Smooth muscle cell (in vitro differentiated cells): ENCODE measurements around the gene INSL4. TPM values are rescaled to one million over a fixed set of nuclear protein-coding genes. Genes with fewer than 3 reads are reported as not detected.

Experiments used
- DNase-seq: peaks from one replicate; lab custom pipeline; 2025; ENCODE audit not compliant: unreplicated experiment; lab: John Stamatoyannopoulos, UW
- H2AFZ ChIP-seq: fragments of 200-600 bp; sonication (generic); 2 replicates; pipeline ENCODE4 v1.6.0; 2016; ENCODE audit warnings: antibody characterized with exemption, low read depth, mild to moderate bottlenecking
- H3F3A ChIP-seq: fragments of 200-600 bp; sonication (generic); 2 replicates; pipeline ENCODE4 v1.6.0; 2017; ENCODE audit warnings: antibody characterized with exemption, low read depth
- H3K27ac ChIP-seq: fragments of 200-600 bp; sonication (generic); 2 replicates; pipeline ENCODE4 v1.5.1; 2016; ENCODE audit warnings: low read depth, mild to moderate bottlenecking
- H3K27me3 ChIP-seq: fragments of 200-600 bp; sonication (generic); 2 replicates; pipeline ENCODE4 v1.6.1; 2016; ENCODE audit warnings: low read depth, mild to moderate bottlenecking
- H3K36me3 ChIP-seq: fragments of 200-600 bp; sonication (generic); 2 replicates; pipeline ENCODE4 v1.5.1; 2016; ENCODE audit warnings: low read depth
- H3K4me1 ChIP-seq: fragments of 200-600 bp; sonication (generic); 2 replicates; pipeline ENCODE4 v1.5.1; 2016; ENCODE audit warnings: low read depth
- H3K4me2 ChIP-seq: fragments of 200-600 bp; sonication (generic); 2 replicates; pipeline ENCODE4 v1.6.0; 2016; ENCODE audit warnings: mild to moderate bottlenecking
- H3K4me3 ChIP-seq: fragments of 200-600 bp; sonication (generic); 2 replicates; pipeline ENCODE4 v1.5.1; 2016; ENCODE audit warnings: mild to moderate bottlenecking
- H3K79me2 ChIP-seq: fragments of 200-600 bp; sonication (generic); 2 replicates; pipeline ENCODE4 v1.6.0; 2016; ENCODE audit warnings: low read depth, mild to moderate bottlenecking
- H3K9ac ChIP-seq: fragments of 200-600 bp; sonication (generic); 2 replicates; pipeline ENCODE4 v1.6.0; 2016; ENCODE audit warnings: low read depth
- H3K9me3 ChIP-seq: fragments of 200-600 bp; sonication (generic); replicated peaks from 2 replicates; pipeline ENCODE4 v1.5.1; 2016; ENCODE audit warnings: low read depth
- H4K20me1 ChIP-seq: fragments of 200-600 bp; sonication (generic); 2 replicates; pipeline ENCODE4 v1.6.0; 2016; ENCODE audit warnings: low read depth
- CTCF ChIP-seq: fragments of 200-600 bp; sonication (generic); IDR thresholded peaks from 2 replicates; pipeline ENCODE4 v1.5.1; 2017; ENCODE audit warnings: borderline replicate concordance, mild to moderate bottlenecking, antibody characterized with exemption; ENCODE audit not compliant: insufficient read depth, poor library complexity, severe bottlenecking
- WGBS: methylation state at CpG from one replicate; pipeline ENCODE4 v1.1.7; 2016; ENCODE audit warnings: low lambda C conversion rate; 5-methylcytosine and 5-hydroxymethylcytosine counted together
- polyA plus RNA-seq: library from polyadenylated mRNA; unstranded; fragments of >200 nt; fragmentation: Nextera tagmentation; extraction: Ambion mirVana; gene quantifications from 2 replicates; pipeline ENCODE4 v1.2.1, GENCODE V29; 2016
- total RNA-seq: library from RNA; depleted of rRNA; stranded (reverse); fragments of >200 nt; gene quantifications from 2 replicates; pipeline ENCODE4 v1.2.3, GENCODE V29; 2014

Gene INSL4
- 0.18 TPM in 1 of 2 replicates, not detected in the other for total RNA-seq
- polyA plus RNA-seq = 0.21 TPM in 1 of 2 replicates, not detected in the other

- H3K4me3 ChIP-seq = no peak within 1 kb of the TSS
- no peaks in the 10 kb centered on the region for H3K9me3 ChIP-seq
- no peak for TF ChIP-seq CTCF
- no peaks in the 10 kb centered on the region for H3F3A ChIP-seq
- H4K20me1 ChIP-seq = no peaks in the 10 kb centered on the region
- H3K79me2 ChIP-seq = no peaks in the 10 kb centered on the region
- 79% methylated on average over 2 of the region's 2 CpGs for WGBS
- no peak within 1 kb of the TSS for H3K9ac ChIP-seq
- no peak within 1 kb of the TSS for H3K4me2 ChIP-seq
- no peaks in the 10 kb centered on the region for H3K4me1 ChIP-seq
- DNase-seq = no peak
- no peaks in the 10 kb centered on the region for H3K27me3 ChIP-seq
- no peaks in the 10 kb centered on the region for H3K36me3 ChIP-seq
- H2AFZ ChIP-seq = no peak within 1 kb of the TSS
- H3K27ac ChIP-seq = no peak within 1 kb of the TSS
Measured at GRCh38 chr9:5231212-5231611, at the start of gene INSL4. Gene INSL4, plus strand, starts transcription at chr9:5231419. Its CDS starts 105 bp downstream, at chr9:5231524.

- Histone ChIP-seq H3K79me2 (no peaks in the 10 kb centered on the region), H2AFZ (no peak overlapping the region), H3K4me2 (no peak overlapping the region), H3K9me3 (no peaks in the 10 kb centered on the region), H3K27ac (no peak overlapping the region), H3K4me3 (no peak overlapping the region), H4K20me1 (no peaks in the 10 kb centered on the region), H3K9ac (no peak overlapping the region), H3K4me1 (no peaks in the 10 kb centered on the region), H3K27me3 (no peaks in the 10 kb centered on the region), H3F3A (no peaks in the 10 kb centered on the region), H3K36me3 (no peaks in the 10 kb centered on the region)
- DNase-seq = no peak
- 92% methylated on average over 2 of the region's 2 CpGs for WGBS
- TF ChIP-seq CTCF = no peak
Measured at GRCh38 chr9:5184776-5185175, 46.4 kb upstream of the INSL4 start.

- Histone ChIP-seq H4K20me1 (no peaks in the 10 kb centered on the region), H3K4me2 (no peak within 1 kb of the TSS), H3F3A (no peaks in the 10 kb centered on the region), H3K36me3 (no peaks in the 10 kb centered on the region), H3K27ac (no peak within 1 kb of the TSS), H2AFZ (no peak within 1 kb of the TSS), H3K79me2 (no peaks in the 10 kb centered on the region), H3K4me3 (no peak within 1 kb of the TSS), H3K9me3 (no peaks in the 10 kb centered on the region), H3K4me1 (no peaks in the 10 kb centered on the region), H3K9ac (no peak within 1 kb of the TSS), H3K27me3 (no peaks in the 10 kb centered on the region)
- DNase-seq = no peak
- 96% methylated on average over 44 of the region's 44 CpGs for WGBS
- no peak for TF ChIP-seq CTCF
Measured at GRCh38 chr9:5185220-5185840, 45.9 kb upstream of the INSL4 start, which contains the start of gene INSL6. Gene INSL6, minus strand, starts transcription at chr9:5185639. Its CDS starts 37 bp downstream, at chr9:5185602.
